NCI-H2029 (cell line): ENCODE data around the gene DCAF5.
"Not testable (repeated sequence)": the region's sequence is repeated elsewhere in the genome, so short reads cannot be mapped to it uniquely, and the experiment has no call there.

Experiments used
- DNase-seq: peaks from one replicate; lab custom pipeline; 2025; lab: John Stamatoyannopoulos, UW

The DCAF5 gene

DNA sequence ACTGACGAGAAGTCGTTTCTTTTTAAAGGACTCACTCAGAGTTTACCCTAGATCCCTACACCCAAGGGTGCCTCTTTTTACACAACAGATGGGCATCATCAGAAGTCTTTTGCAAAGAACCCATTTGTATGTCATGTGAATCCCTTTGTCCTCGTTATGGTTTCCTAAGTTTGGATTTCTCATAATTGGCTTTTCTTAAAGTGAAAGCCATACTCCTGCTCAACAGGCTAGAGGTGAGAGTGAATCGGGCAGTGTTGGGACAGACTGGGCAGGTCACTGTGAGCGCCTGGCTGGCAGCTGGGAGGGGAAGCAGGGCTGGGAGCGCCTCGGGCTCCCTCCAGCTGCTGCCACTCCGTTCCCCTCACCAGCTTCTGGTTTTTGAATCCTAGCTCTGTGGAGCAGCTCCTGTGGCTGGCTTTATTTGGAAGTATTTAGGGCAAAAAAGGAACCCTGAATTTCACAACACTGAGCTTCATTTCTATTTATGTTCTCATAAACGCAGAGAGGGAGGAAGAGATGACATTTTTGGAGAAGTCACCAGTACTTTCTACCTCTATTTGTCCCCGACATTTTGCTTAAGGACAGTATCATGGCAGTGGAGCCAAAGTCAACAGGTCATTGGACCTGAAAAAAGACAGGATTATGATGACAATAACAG lies 110.0 kb downstream of the DCAF5 start:
- DNase-seq = no peak

DNA sequence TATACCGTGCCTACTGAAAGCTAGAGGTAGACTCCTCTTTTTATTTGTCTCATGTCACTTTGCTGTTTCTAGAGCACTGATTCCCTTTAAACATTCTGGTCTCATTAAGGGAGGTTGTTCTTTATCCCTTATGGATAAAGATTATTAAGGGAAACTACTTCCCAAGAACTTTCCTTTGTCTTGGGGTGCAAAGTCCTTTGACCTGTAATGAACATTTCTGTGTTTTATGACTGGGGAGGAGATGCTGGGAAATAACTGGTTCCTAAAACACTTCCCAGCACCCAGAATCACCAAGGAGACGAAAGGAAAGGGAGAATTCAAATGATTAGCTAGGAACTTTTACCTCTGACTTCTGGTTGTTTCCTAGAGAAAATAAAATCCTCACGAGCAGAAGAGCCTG lies 110.6 kb downstream of the DCAF5 start:
- no peak for DNase-seq

DNA sequence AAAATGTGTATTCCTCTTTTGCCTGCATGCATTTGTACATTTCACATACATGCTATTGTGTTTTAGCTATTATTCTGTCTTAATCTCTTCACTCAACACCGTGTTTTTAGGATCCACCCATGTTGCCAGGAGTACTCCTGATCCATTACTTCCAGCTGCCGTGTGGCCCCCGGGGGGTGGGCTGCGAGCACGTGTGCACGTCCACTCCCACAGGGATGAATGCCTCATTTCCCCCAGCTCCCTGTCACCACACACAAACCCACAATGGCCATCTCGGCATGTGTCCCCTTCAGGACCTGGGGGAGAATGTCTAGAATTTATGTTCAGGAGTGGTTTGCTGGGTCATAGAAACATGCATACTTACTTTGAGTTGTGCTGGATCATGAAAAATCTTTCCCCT lies 111.1 kb downstream of the DCAF5 start:
- DNase-seq = no peak

DNA sequence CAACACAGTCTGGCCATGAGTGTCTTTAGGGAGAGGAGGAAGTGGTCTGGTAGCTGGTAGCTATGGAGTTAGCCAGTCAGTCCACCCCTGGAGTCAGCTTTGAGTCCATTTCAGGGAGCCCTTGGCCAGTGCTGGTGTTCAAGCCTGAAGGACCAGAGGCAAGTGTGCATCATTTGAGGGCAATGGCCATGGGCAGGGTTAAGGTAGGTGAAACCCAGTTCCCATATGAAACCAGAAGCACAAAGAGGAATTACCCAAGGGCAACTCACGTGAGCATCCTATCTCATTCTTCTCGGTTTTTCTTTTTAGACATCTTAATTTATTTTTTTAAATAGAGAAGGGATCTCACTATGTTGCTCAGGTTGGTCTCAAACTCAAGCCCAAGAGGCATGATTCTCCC lies 112.6 kb downstream of the DCAF5 start:
- no peak for DNase-seq

DNA sequence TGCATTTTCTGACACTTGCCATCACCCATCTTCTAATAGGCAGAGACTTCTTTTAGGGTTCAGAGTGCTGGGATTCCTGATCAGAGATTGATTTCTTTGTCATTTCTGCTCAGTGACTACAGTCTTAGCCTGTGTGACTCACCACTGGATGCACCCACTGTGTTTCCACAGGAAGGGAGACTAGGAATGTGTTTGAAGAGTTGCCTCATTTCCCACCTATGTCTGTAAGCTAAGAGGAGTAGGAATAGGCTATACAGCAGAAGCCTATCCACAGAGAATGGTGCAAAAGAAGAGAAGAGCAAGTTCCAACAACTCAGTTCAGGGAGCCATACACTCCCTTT lies 113.7 kb downstream of the DCAF5 start:
- DNase-seq = no peak

DNA sequence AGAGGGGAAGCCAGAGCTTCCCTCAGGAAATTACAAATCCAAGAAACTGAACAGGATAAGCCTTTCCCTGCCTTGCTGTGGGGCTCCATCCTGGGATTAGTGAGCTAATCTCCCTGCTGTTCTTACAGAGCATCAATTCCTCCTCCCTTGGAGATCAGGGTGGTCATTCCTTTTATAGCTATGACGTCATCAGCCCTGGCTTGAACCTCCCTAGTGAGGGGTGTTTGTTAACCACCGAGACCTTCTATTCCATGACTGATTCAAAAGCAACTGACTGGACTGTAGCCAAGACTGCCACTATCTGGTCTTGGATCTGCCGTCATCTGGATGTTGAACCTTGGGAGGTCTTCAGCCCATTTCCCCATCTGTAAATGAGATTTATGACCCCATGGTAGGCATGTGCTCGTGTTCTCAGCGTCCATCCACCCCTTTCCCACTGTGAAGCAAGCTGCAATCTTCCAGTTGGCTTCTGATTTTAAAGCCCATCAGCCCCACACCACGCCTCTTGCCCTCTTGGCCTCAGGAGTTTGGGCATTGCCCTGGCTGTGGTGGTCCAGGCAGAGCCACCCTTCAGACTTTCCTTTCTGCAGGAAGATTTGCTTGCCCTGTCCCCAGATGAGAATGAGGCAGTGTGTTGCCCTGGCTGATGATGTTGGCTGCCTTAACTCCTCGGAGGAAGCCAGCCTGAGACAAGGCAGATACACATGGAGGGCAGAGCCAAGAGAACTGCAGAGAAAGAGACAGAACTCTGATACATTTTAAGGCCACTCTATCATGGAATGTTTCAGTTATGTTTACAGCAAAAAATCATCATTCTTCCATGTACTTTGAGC lies 114.2 kb downstream of the DCAF5 start:
- DNase-seq = no peak

DNA sequence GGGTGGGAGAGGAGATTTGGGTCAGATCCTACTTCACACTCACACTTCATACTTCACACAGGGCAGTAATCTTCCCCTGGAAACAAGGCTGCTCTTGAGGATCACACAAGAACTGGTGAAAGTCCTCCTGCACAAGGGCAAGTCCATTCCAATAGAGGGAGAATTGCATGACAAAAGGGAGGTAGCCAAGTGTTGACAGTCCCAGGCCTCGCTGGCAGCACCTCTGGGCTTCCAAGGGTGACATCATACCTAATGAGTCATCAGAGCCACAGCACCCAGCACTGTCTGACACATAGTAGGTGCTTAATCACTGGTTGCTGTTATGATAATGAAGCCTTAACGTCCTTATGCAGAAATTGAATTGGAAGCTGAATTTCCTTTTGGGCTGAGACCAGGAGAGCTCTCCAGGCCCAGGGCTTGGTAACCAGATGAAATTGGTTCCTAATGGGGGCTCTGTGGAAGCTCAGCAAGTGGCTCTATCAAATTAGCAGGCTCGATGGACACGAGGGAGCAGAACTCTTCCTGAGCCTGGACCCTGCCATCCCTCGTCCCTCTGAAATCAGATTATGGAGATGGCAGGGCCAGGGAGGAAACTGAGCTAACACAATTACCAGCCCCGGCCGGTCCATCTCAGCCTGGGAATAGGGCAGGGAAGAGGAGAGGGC lies 115.0 kb downstream of the DCAF5 start:
- no peak for DNase-seq

DNA sequence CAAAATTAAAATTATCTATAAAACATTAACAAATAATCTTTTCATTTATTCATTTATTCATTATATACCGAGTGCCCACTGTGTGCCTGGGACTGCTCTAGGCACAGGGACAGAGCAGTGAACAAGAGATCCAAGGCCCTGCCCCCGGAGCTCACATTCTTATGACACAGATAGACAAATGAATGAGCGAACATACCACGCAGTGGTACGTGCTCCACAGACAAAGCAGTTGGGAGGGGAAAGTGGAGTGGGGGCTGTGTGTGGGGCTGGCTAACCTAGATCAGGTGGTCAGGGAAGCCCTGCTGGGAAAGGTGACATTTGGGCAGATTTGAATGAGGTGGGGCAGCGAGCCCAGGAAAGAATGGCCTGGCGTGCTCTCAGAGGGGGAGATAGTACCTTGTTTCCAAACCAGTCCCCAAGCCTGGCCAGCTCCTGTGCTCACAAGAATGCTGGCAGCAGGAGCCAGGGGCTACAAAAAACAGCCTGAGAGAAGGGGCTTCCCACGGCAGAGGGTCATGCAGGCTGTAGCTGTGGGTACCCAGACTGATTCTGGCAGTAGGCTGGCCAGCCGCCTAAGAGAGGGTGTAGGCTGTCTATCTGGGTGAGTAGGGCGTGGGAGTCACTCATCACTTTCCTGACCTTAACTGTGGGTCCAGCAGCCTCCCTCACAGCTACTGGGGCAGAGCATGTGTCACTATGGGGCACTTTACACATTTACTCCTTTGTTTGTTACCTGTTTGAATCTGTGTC lies 116.0 kb downstream of the DCAF5 start:
- DNase-seq = no peak

DNA sequence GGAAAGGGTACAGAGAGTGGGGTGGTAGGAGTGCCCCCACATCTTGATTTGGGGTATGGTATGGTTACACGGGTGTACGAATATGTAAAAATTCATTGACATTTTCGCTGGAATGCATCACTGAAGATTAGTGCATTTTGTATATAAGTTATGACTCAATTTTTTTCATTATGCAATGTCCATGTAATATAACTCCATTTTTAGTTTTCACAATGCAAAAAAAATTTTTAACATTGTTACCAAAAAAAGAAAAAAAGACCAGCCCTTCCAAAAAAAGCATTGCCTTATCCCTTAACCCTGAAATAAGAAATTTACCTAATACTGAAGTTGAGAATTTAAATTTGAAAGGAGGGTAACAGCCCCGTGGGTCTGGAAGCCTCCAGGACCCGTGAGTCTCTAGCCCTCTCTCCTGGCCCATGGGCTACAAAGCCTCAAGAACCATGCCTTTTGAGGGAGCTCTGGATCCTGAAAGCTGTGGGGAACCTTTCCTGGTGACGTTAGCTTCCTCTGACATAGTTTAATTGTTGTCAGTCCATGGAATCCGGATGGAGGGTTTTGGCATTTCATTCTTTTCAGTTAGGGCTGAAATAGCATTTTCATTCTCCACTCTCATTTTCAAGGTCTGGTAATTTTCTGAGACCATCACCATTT lies 118.2 kb downstream of the DCAF5 start:
- DNase-seq = no peak

DNA sequence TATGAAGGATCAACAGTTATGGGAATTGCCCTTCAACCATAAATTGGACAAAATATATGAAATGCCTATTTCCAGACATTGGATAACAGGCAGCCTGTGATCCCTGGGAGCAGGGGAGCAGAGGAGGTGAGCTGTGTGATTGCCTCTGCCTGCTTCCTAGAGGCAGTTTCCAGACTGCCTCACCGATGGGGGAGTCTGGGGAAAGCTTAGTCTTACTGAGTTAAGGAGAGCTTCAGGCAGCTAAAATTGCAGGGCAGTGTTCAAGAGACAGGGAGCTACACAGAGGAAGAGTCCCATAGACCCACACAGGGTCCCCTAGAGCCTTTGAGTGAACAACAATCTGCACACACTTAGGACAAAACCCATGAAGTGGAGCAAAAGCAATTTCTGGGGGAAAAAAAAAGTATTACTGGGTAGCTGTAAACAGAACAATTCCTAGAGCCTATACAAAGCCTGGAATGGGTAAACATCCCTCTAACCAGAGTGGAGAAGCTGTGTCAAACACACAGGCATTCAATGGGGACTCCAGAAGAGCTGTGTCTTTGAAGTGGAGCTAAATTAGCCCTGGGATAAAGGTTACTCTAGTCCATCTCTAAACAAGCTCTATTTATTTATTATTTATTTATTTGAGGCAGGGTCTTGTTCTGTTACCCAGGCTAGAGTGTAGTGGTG lies 125.5 kb downstream of the DCAF5 start:
- DNase-seq = no peak

DNA sequence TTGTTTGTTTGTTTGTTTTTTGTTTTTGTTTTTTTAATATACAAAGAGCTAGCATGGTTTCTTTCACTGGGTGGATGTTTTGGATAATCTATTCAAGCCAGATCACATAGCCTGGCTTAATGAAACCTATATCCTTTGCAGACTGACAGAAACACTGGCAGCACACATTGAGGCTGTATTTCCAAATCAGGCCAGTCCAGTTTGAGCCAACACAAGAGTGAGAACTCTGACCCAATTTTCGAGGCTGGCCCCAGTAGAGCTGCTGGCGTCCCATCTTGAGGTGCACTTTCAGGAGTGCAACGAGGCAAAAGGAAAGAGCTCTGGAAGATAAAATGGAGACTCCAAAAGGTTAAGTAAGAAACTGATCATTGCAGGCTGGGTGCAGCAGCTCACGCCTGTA lies 129.9 kb downstream of the DCAF5 start:
- no peak for DNase-seq

DNA sequence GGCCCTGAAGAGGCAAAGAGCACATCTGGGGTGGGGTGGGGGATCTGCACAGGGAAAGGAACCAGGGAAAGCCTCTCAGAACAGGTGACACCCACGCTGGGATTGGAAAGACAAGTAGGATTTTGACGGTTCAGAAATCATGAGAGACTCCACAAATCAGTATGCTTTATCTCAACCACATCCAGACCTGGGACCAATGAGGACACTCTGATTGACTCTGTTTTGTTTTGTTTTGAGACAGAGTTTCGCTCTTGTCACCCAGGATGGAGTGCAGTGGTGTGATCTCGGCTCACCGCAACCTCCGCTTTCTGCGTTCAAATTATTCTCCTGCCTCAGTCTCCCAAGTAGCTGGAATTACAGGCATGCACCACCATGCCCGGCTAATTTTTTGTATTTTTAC lies 130.8 kb downstream of the DCAF5 start:
- DNase-seq = not testable (repeated sequence)

DNA sequence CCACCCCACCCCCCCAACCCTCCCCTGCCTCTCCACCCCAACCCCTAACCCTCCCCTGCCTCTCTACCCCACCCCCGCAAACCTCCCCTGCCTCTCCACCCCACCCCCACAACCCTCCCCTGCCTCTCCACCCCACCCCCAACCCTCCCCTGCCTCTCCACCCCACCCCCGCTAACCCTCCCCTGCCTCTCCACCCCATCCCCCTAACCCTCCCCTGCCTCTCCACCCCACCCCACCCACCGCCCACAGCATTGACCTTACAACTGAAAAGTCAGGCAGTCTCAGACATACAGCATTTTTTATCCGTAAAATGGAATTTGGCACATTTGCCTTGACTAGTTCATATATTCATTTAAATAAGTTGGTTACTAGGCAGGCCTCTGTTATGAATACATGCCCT lies 135.2 kb downstream of the DCAF5 start:
- no peak for DNase-seq

DNA sequence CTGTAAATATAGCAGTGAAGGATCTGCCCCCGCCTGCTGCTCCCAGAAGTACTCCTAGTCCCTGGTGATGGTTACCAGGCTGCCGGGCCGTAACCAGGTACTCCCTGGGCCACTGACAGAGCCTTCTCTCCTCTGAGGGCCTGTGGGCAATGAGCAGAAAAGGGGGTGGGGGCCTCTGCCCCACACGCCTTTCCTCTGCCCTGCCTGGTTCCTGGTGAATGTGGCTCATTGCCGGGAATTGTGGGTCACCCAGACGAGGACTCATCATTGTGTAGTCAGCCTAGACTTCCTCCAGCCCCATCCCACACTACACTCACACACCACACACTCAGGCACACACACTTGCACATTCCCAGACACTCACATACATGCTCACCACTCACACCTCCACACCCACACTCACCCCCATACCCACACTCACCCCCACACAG lies 138.1 kb downstream of the DCAF5 start:
- no peak for DNase-seq

DNA sequence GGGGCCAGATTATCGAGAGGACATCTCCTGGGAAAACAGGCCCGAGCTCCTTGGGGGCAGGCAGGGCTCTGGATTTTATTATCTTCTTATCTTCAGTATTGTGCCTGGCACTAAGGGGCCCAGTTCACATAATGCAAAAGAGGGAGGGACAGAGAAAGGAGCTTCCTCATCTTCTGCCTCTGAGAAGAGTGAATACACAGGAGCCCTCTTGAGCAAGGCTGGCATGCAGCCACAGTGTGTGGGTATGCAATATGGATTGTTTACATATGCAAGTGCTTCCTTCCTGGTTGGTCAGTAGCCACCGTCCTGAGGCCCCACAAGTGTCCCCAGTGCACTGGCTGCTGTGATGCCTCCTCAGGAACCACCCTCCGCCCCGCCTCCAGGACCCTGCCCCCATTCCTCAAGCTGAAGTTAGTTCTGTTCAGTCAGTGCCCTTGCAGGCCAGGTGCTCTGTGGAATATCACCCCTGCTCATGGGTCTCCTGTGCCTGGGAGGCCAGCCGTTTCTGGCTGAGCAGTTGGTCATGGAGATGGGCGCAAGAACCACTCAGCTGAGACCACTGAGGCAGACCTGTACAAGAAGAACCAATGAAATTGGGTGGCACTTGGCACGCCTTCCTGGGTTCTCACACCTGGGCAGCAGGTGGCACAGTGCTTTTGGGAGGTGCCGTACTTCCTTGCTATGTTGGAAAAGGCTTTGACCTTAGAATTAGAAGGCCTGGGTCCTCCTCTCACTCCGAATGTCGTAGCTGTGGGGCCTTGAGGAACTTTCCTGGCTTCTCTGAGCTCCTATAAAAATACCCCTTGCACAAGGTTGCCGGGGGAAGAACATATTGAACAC lies 138.8 kb downstream of the DCAF5 start:
- peak; percentile 85 for DNase-seq

DNA sequence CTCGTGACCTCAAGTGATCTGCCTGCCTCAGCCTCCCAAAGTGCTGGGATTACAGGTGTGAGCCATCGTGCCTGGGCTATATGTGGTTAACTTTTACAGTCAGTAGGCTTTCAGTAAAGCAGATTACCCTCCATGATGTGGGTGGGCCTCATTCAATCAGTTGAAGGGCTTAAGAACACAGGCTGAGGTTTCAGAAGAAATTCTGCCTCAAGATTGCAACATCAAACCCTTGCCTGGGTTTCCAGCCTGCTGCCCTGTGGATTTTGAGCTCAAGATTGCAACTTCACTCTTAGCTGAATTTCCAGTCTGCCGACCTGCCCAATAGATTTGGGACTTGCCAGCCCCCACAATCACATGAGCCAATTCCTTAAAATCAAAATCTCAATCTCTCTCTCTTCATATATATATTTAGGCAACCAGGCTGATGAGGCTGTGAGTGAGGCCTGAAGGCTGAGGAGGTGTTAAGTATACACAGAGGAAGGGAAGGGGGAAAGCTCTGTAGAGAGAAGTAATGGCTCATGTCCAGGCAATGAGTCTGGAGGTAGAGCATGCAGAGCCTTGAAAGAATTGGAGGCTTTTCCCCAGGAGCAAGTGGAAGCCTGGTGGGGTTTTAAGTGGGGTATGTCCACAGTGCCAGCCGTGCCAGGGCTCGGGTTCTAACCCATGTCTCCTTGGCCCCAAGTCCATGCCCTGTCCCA lies 140.5 kb downstream of the DCAF5 start:
- DNase-seq = no peak

DNA sequence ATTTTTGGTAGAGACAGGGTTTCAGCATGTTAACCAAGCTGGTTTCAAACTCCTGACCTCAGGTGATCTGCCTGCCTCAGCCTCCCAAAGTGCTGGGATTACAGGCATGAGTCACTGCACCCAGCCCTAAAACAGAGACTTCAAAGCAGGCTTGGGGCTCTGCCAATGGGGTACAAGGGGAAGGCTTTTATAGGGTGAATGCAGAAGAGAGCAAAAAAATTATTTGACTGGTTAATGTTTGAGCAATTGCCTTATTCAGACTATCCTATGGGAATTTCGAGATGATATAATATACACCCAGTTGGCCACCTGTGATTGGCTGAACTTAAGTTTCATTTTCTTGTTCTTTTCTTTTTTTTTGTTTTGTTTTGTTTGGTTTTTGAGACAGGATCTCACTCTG lies 142.3 kb downstream of the DCAF5 start:
- no peak for DNase-seq

DNA sequence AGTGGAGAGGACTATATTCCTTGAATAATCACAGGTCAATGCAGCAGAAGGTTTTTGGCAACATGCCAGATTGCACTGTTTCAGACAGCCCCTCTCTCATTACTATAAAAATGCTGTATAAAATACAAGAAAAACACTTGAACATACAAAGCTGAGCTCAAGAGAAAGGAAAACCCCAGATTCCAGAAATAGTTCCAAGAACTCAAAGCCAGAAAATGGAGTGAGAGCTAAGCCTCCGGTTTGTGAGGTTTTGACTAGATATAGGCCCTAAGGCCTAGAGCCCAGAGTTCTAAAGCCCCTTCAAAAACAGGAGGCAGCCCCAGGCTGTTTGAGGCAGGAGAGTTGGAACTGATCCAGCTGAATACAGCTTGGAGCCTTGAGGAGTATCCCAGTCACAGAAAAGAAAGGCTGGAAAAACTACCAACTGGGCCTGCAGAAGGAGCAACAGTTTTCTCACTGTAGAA lies 144.5 kb downstream of the DCAF5 start:
- no peak for DNase-seq

DNA sequence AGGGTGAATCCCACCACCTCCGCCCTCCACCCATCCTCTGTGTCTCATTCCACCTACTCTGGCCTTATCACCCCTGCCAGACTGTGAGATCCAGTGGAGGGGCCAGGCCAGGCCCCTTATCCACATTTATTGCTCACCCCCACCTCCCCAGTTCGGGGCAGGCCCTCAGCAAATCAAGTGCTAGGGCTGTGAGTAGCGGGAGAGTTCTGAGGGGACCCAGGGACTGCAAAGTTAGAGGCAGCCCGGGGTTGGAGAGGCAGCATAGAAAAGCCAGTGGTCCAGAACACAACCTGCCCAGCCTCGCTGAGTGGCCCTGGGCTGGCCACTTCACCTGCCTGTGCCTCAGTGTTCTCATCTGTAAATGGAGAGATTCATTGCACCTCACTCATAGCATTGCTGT lies 146.6 kb downstream of the DCAF5 start:
- no peak for DNase-seq
